NCI-H524 treated with DMSO at 0.1 percent for 48 hours (cell line): Measurements from ENCODE around the gene SUMF2.
A peak's percentile ranks its signal among the peaks of the same experiment; 100 is the strongest.
"Not testable (repeated sequence)": the region's sequence is repeated elsewhere in the genome, so short reads cannot be mapped to it uniquely, and the experiment has no call there.

ENCODE experiments used
- DNase-seq: peaks from one replicate; lab custom pipeline; 2025; lab: John Stamatoyannopoulos, UW

Gene SUMF2

DNA sequence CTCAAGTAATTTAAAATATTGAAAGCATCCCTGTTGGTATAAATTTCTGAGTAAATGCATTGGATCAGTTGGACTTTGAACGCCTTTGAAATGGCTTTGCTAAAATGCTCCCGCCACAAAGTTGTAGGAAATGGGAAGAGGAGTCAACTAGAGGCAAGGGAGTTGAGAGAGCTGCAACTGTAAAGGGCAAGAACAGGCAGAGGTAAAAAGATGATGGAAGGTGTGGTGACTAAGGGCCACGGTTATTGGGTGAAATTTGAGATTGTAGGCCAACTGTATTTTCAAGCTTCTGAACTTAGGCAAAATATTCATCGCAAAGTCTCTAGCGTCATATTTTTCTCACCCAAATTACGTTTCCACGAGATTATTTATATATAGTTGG lies 595 bp upstream of the SUMF2 start:
- DNase-seq = no peak

DNA sequence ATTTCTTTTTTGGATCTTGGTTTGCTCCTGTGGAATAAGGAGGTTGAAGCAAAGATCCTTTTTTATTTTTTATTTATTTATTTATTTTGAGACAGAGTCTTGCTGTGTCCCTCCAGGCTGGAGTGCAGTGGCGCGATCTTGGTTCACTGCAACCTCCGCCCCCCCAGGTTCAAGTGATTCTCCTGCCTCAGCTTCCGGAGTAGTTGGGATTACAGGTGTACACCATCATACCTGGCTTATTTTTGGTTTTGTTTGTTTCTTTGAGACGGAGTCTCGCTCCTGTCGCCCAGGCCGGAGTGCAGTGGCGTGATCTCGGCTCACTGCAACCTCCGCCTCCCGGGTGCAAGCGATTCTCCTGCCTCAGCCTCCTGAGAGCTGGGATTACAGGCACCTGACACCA lies 2.3 kb downstream of the SUMF2 start:
- not testable (repeated sequence) for DNase-seq

DNA sequence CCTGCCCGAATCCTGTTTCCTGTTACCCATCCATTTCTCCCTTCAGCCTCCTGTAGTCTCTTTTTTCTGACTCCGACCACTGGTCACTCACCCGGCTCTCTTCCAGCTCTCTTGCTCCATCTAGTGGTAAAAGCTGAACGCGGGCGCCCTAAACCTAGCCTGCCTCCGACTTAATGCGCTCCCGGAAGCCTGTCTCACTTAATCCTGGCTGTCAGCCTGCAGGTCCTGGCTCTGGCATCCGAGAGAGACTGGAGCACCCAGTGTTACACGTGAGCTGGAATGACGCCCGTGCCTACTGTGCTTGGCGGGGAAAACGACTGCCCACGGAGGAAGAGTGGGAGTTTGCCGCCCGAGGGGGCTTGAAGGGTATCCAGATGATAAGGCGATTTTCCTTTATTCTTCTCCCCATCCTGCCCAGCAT lies 10.3 kb downstream of the SUMF2 start:
- DNase-seq = peak; percentile 21

DNA sequence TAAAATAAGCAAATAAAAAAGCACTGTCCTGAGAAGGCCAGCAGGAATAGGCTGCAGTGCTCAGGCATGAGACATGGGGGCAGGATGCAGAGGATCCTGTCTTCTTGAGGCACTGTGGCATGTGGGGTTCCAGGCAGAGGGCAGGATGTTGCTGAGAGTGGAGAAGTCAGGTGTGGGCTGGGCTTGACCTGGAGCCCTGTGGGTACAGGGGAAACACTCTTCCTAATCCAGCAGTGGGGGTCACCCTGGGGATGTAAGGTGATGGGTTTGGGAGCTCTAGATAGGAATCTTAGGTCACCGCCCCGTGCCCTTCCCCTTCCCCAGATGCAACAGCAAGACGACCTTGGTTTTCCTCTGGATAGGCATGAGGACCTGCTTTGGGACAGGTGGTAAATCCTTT lies 13.6 kb downstream of the SUMF2 start:
- DNase-seq = no peak

DNA sequence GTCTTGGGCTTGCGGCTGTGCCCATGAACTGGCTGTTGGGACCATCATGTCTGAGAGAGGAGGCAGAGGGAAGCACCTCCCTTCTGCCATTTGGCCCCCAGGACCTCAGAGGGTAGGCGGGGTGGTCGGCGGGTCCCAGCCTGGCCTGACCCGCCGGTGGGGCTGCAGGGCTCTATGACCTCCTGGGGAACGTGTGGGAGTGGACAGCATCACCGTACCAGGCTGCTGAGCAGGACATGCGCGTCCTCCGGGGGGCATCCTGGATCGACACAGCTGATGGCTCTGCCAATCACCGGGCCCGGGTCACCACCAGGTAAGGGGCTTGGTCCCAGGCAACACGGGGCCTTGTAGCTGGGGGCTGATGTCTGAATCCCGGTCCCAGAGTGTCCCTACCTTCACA lies 14.1 kb downstream of the SUMF2 start:
- no peak for DNase-seq

DNA sequence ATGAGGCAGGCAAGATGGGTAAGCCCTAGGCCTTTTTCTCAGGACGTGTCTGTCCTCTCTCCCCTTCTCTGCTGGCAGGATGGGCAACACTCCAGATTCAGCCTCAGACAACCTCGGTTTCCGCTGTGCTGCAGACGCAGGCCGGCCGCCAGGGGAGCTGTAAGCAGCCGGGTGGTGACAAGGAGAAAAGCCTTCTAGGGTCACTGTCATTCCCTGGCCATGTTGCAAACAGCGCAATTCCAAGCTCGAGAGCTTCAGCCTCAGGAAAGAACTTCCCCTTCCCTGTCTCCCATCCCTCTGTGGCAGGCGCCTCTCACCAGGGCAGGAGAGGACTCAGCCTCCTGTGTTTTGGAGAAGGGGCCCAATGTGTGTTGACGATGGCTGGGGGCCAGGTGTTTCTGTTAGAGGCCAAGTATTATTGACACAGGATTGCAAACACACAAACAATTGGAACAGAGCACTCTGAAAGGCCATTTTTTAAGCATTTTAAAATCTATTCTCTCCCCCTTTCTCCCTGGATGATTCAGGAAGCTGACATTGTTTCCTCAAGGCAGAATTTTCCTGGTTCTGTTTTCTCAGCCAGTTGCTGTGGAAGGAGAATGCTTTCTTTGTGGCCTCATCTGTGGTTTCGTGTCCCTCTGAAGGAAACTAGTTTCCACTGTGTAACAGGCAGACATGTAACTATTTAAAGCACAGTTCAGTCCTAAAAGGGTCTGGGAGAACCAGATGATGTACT lies 15.5 kb downstream of the SUMF2 start:
- no peak for DNase-seq

DNA sequence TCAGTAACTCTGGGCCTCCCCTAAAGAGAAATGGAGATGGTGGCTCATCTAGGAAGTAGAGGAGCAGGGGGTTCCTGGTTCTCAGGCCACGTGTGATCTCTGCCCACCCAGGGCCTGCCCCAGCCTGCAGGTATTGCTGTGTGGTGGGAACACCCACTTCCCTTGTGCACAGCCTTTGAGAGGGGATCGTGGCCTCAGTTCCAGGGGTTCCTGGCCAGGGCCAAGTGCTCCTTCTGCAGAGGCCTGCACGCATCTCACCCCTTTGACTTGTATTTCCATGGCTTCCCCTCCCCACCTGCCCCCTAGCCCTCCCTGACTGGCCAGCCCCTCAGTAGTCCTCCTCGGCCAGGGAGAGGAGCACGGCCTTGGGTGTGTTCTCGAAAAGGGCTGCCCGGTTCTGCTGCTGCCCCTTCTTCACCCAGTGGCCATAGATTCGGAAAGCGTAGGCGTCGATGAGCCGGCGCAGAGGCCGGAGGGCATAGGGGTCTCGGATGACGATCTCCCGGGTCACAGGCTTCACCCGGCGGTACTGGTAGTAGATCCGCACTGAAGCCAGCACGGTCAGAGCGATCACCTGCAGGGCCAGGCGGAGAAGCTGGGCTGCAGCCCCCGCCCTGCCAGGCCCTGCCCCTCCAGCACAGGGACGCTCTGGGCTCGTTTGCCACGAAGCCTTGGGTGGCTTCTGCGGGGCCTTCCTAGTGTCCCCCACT lies 16.8 kb downstream of the SUMF2 start:
- not testable (repeated sequence) for DNase-seq

DNA sequence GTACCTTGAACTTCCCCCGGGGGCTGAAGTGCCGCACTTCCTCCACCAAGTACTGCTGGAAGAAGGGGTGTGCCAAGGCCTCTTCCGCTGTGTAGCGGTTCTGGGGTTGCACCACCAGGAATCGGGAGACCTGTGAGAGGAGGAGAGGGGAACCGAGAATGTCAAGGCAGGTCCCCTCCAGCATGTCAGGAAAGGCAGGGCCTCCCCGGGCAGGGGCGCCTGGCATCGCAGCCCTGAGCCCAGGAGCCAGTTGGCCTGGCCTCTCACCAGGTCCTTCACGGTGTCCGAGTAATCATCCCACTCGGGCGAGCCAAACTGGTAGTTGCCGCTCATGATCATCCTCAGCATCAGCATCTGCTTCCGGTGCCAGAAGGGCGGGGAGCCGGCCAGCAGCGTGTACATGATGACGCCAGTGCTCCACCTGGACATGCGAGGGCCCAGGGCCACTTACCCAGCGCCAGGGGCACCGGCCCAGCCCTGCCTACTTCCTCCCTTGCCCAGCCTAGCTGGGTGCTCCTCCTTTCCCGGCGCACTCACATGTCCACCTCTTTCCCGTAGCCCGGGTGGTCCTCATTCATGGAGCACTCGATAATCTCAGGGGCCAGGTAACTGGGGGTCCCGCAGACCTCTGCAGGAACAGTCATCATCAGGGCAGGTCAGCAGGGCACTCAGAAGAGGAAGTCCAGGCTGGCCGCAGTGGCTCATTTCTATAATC lies 17.7 kb downstream of the SUMF2 start:
- DNase-seq = no peak

DNA sequence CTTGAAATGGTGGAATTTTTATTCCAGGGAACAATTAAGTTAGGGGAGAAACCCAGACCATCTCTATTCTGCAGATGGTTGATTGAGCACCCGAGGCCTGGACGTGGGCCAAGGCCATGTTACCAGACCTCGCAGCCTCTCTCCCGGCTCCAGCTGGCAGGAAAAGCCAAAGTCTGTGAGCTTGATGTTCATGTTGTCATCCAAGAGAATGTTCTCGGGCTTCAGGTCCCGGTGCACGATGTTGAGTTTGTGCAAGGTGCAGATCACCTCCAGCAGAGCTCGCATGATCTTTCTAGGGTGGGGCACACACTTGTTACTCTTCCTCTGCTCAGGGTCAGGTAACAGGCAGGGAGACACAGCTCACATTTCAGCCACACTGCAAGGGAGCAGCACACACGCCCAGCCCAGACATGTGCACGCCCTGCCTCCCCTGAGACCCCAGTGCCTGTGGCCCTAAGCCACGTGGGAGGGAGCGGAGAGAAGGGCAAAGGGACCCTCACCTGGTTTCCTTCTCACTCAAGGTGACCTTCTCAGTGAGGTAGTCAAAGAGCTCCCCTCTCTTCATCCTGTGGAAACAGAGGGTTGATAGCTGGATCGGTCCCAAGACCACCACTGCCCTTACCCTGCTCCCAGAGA lies 19.2 kb downstream of the SUMF2 start:
- DNase-seq = no peak

DNA sequence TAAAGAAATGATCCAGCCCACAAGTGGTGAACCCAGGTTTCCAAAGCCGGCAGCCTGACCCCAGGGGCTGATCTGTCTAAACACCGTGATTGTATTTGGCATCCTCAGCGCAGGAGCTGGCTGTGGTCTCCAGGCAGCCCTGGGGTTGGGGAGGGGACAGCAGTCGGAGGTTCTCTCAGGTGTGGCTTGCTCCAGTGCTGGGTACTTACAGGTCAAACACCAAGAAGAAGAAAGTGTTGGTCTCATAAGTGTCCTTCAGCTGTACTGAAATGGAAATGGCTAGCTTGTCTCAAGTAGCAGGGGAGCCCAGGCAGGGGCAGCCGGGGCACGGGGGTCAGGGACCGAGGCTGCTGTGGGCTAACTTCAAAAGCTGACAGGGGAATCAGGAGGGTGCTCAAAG lies 22.7 kb downstream of the SUMF2 start:
- DNase-seq = no peak

DNA sequence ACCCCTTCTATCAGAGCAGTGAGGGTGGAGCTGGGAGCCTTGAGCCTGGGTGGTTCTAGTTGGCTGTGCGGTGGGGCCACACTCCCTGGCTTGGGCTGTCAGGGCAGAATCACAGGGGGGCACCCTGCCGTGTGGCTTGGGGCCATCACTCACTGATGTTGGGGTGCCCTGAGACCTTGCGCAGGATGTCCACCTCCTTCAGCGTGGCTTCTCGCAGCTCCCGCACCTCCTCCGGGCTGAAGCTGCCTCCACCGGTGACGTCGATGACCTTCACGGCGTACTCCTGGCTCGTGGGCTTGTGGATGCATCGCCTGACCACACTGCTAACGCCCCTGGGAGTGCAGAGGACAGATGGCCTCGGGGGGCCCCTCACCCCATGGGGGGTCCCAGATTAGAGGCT lies 23.4 kb downstream of the SUMF2 start:
- no peak for DNase-seq

DNA sequence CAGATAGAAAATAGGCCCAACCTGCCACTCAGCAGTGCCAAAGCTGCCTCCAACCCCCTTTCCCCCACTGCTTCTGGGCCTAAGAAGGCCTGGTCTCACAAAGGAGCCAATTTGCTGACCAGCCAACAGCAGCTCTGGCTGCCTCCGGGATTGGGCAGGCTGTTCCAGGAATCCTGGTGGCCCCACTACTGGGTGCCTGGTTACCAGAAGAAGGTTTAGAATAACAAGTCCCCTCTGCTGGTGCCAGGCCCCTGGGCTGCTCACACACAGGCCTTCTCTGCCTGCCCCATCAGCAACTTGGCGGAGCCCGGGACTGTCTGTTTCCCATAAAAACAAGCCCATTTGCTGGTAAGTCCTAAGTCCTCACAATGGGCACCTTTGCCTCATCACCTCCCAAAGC lies 27.5 kb downstream of the SUMF2 start:
- no peak for DNase-seq

DNA sequence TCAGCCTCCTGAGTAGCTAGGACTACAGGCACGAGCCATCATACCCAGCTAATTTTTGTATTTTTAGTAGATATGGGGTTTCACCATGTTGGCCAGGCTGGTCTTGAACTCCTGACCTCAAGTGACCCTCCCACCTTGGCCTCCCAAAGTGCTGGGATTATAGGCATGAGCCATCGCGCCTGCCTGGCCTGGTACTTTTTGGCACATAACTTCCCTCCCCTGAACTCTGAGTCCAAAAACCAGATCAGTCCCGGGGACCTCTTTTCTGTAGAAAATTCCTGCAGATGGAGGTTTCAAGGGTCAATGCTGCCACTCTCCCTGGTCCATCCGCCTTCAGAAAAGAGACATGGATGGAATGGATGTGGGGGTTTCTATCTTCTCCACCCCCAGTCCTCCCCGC lies 28.3 kb downstream of the SUMF2 start:
- DNase-seq = not testable (repeated sequence)

DNA sequence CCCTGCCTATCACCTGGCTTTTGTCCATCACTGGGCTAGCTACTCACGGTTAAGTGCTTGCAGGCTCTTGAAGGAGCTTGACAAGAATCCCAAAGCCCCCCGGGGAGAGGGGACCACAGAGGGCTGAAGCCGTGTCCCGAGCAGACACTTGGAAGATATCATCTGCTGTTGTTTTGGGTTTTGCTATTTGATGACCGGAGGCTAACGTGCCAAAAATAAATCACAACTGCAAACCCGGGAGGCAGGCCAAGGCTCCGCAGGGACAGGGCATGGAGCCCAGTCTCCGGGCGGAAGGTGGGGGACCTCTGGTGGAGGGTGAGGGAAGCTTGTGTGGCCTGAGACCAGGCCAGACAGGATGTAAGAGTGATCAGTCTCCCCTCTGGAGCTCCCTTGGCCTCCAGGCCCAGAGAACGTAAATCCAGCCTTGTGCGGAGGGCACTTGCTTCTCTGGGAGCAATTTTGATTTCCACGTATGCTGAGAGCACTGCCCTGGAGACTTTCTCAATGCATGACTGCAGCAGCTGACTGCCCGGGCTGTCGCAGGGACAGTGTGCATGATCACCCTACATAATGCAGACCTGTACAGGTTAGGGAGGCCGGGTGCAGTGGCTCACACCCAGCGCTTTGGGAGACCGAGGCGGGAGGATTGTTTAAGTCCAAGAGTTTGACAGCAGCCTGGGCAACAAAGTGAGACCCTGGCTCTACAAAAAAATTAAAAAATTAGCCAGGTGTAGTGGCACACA lies 28.9 kb downstream of the SUMF2 start, which contains the start of gene PHKG1:
TSS of gene PHKG1 (minus strand) at position 164 of the 743 bp plus-strand sequence. CDS start 4,011 bp downstream, outside the sequence.
- DNase-seq = no peak

DNA sequence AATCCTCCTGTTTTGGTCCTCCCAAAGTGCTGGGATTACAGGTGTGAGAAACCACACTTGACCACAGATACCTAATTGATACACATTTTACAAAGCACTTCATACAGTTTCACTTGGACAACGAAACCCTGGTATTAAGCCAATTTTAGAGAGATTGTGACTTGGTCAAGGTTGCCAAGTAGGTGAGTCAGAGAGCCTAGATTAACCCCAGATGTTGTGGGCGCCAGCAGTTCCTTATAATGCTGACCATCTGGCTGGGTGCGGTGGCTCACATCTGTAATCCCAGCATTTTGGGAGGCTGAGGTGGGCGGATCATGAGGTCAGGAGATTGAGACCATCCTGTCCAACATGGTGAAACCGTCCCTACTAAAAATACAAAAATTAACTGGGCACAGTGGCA lies 33.6 kb downstream of the SUMF2 start:
- no peak for DNase-seq

DNA sequence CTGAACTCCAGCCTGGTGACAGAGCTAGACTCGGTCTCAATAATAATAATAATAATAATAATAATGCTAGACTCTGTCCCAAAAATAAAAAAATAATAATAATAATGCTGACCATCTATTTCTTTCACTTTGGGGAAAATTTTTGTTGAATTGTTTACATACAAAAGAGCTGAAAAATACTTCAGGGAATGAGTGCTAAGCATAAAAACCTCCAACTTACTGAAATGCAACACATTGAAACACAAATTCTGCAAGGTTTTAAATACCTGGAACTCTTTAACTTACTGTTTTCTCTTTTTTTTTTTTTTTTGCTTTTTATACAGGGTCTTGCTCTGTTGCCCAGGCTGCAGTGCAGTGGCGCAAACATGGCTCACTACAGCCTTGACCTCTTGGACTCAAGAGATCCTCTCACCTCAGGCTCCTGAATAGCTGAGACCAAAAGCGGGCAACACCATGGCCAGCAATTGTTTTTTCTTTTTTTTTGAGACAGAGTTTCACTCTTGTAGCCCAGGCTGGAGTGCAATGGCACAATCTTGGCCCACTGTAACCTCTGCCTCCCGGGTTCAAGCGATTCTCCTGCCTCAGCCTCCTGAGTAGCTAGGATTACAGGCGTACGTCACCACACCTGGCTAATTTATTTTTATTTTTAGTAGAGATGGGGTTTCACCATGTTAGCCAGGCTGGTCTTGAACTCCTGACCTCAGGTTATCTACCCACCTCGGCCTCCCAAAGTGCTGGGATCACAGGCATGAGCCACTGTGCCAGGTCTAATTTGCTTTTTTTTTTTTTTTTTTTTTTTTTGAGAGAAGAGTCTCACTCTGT lies 34.3 kb downstream of the SUMF2 start:
- DNase-seq = not testable (repeated sequence)

DNA sequence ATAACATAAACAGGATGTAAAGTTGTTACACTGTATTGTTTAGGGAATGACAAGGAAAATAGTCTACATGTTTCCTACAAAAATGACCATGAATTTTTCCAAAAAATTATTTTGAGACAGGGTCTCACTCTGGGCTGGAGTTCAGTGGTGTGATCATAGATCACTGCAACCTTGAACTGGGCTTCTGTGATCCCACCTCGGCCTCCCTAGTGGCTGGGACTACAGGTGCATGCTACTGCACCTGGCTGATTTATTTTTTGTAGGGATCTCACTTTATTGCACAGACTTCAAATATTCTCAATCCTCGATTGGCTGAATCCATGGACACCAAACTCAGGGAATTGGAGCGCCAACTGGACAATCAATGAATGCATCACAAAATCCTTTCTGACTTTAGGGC lies 35.6 kb downstream of the SUMF2 start:
- no peak for DNase-seq

DNA sequence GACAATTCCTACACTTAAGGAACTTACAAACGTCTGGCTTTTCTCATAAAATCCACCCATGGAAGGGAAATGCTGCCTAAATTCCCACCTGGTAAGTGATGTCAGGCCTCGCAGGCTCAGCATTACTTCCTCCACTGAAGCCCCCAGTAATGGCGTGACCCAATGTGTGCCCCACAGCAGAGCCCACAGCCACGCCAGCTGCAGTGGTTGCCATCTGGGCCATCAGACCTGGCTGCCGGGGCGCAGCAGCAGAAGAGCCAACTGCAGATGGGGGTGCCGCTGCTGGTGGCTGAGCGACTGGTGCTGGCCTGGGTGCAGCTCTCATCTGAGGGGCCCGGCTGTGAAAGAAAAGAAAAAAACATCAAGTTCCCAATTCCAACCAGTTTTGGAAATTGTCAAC lies 40.1 kb downstream of the SUMF2 start:
- DNase-seq = not testable (repeated sequence)

DNA sequence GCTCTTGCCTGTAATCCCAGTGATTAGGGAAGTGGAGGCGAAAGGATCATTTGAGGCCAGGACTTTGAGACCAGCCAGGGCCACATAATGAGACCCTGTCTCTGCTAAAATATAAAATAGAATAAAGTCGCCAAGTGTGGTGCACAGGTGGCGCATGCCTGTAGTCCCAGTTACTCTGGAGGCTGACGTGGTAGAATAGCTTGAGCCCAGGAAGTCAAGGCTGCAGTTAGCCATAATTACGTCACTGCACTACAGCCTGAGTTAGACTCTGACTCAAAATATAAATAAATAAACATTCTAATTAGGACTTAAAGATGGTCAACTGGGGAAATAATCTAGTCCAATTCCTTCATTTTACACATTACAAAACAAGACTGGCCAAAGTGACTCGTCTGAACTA lies 41.4 kb downstream of the SUMF2 start:
- DNase-seq = no peak

DNA sequence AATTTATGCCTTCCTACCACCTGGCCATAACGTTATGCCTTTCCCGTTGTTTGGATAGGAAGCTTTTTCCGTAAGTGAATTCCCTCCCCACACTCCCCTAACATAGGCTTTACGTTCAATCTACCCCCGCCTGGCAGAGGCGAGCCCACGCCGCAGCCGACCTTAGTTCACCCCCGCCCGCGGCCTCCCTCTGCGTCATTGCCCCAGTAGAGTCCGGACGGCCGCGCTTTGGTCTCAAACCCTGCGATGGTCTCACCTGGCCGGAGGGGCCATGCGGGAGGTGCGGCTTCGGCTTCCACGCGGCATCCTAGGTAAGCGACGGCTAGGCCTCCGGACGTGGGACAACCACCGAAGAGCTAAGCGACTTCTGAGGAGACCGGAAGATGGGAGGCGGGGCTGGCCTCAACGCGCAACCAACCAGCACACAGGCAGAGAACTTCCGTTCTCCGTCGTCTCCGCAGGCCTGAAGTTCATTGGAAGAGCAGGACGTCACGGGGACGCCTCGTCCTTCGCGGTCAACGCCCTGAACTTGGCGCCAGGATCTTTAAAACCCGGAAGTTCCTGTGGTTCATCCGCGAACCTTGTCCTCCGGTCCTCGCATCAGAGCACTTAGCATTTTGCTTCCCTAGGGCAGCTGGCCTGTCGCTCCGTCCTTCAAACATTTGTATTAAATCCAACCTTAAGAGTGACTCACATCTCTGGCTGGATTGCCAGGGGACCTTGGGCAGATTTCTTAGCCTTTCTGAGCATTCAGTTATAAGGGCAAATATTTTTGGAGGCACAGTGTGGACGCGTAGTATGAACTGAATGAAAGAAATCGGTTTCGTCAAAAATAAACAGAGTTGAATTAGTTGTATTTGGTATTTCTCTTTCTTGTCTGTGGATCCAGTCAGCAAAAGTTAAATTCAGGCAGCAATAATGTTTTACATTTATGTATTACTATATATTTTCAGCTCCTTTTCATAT lies 42.3 kb downstream of the SUMF2 start, which contains the start of gene CHCHD2:
TSS of gene CHCHD2 (minus strand) at position 369 of the 966 bp plus-strand sequence. CDS start at position 306, 63 bp downstream.
- DNase-seq = peak; percentile 88
